T1000 (cell line): ENCODE measurements around the gene HAUS3.
"Not testable (repeated sequence)": the region's sequence is repeated elsewhere in the genome, so short reads cannot be mapped to it uniquely, and the experiment has no call there.

Experiments
- DNase-seq: peaks from one replicate; lab custom pipeline; 2025; ENCODE audit warnings: mixed read lengths; lab: John Stamatoyannopoulos, UW

The HAUS3 gene

GRCh38 chr4:2275546-2276251, 33.8 kb upstream of the HAUS3 start:
- DNase-seq = no peak

- DNase-seq = not testable (repeated sequence)
Observed at GRCh38 chr4:2275044-2275397, 33.1 kb upstream of the HAUS3 start.

GRCh38 chr4:2274320-2275043, 32.6 kb upstream of the HAUS3 start:
- DNase-seq = no peak

- DNase-seq = no peak
Observed at GRCh38 chr4:2273657-2274319, 31.9 kb upstream of the HAUS3 start.

- no peak for DNase-seq
Observed at GRCh38 chr4:2273221-2273620, 31.3 kb upstream of the HAUS3 start.

- DNase-seq = no peak
Observed at GRCh38 chr4:2272828-2273120, 30.9 kb upstream of the HAUS3 start.

- no peak for DNase-seq
Observed at GRCh38 chr4:2272026-2272827, 30.3 kb upstream of the HAUS3 start.

- DNase-seq = no peak
Observed at GRCh38 chr4:2271279-2272025, 29.5 kb upstream of the HAUS3 start.

- no peak for DNase-seq
Observed at GRCh38 chr4:2270341-2271165, 28.6 kb upstream of the HAUS3 start.

GRCh38 chr4:2269618-2270163, 27.8 kb upstream of the HAUS3 start:
- no peak for DNase-seq

- no peak for DNase-seq
Observed at GRCh38 chr4:2269206-2269531, 27.2 kb upstream of the HAUS3 start.

- DNase-seq = no peak
Observed at GRCh38 chr4:2268357-2269205, 26.7 kb upstream of the HAUS3 start.

- no peak for DNase-seq
Observed at GRCh38 chr4:2267841-2268240, 25.9 kb upstream of the HAUS3 start.

GRCh38 chr4:2267320-2267811, 25.4 kb upstream of the HAUS3 start:
- DNase-seq = no peak

- DNase-seq = no peak
Observed at GRCh38 chr4:2266821-2267220, 24.9 kb upstream of the HAUS3 start.

- DNase-seq = no peak
Observed at GRCh38 chr4:2266181-2266580, 24.3 kb upstream of the HAUS3 start.

GRCh38 chr4:2265113-2266110, 23.5 kb upstream of the HAUS3 start:
- no peak for DNase-seq

- no peak for DNase-seq
Observed at GRCh38 chr4:2264481-2265041, 22.6 kb upstream of the HAUS3 start.
